GM12878 (cell line): ENCODE results near the gene TXNDC5. TPM values are rescaled to one million over a fixed set of nuclear protein-coding genes. Genes with fewer than 3 reads are reported as not detected.

Experiments
- ATAC-seq: fragments of 200-7000 bp; cut with Tn5 transposase; 3 replicates; pipeline ENCODE4 v1.9.1; 2020; ENCODE audit warnings: mild to moderate bottlenecking, moderate library complexity
- BruUV-seq: library from RNA; stranded (reverse); fragments of 400-500 nt; replicated peaks from 2 replicates; lab custom pipeline; 2021; lab: Mats Ljungman, UMichigan
- CTCF ChIA-PET: fragments of 300-600 bp; sonication (Branson Sonifier 250); formaldehyde crosslinking; extraction: SDS; loops from one replicate; lab custom pipeline; 2021; ENCODE audit warnings: inconsistent platforms; lab: Yijun Ruan, JAX
- POLR2A ChIA-PET: fragments of 350-600 bp; formaldehyde crosslinking; extraction: SDS; loops from one replicate; lab custom pipeline; 2021; ENCODE audit warnings: inconsistent platforms; lab: Charles Lee
- RAD21 ChIA-PET: fragments of 300-600 bp; sonication (Branson Sonifier 250); formaldehyde crosslinking; loops from one replicate; lab custom pipeline; 2023; ENCODE audit warnings: antibody characterized with exemption; ENCODE audit not compliant: unreplicated experiment; lab: Charles Lee
- SMC1A ChIA-PET: fragments of 300-600 bp; sonication (Branson Sonifier 250); formaldehyde crosslinking; loops from one replicate; lab custom pipeline; 2023; ENCODE audit not compliant: unreplicated experiment, uncharacterized antibody; lab: Charles Lee
- DNase-seq: peaks from one replicate; pipeline ENCODE4 v3.0.0-alpha.2; 2011; ENCODE audit warnings: low read depth, low spot score
- FAIRE-seq: peaks from 3 replicates; lab custom pipeline; 2011; peaks lifted over from hg19 to GRCh38; lab: Jason Lieb, UNC
- H2AFZ ChIP-seq: 2 replicates; pipeline ENCODE4 v1.6.0; 2011; ENCODE audit warnings: low read depth, low read length, control low read depth; ENCODE audit not compliant: control insufficient read depth
- H3K27ac ChIP-seq: 2 replicates; pipeline ENCODE4 v1.5.1; 2011; ENCODE audit warnings: control low read depth; ENCODE audit not compliant: control insufficient read depth, insufficient read depth
- H3K27me3 ChIP-seq, 2 experiments: replicated peaks in 1 of 2; 2 replicates each; pipeline versions ENCODE4 v1.6.0 to v1.6.1; 2011; ENCODE audit warnings: low read length in 1 of 2; ENCODE audit not compliant: control insufficient read depth in 2 of 2, insufficient read depth in 2 of 2
- H3K36me3 ChIP-seq, 2 experiments: 2 replicates each; pipeline ENCODE4 v1.5.1; 2011; ENCODE audit warnings: low read length in 1 of 2; ENCODE audit not compliant: control insufficient read depth in 2 of 2, insufficient read depth in 2 of 2
- H3K4me1 ChIP-seq: 2 replicates; pipeline ENCODE4 v1.6.1; 2011; ENCODE audit warnings: mild to moderate bottlenecking, low read length, moderate library complexity, mixed read lengths; ENCODE audit not compliant: control insufficient read depth, insufficient read depth
- H3K4me2 ChIP-seq: 2 replicates; pipeline ENCODE4 v1.6.0; 2011; ENCODE audit warnings: control low read depth; ENCODE audit not compliant: control insufficient read depth, insufficient read depth
- H3K4me3 ChIP-seq: fragments of 200-600 bp; sonication (generic); 2 replicates; pipeline ENCODE4 v1.5.1; 2016
- H3K79me2 ChIP-seq: 2 replicates; pipeline ENCODE4 v1.6.0; 2011; ENCODE audit warnings: low read length; ENCODE audit not compliant: control insufficient read depth, insufficient read depth
- H3K9ac ChIP-seq: 2 replicates; pipeline ENCODE4 v1.8.0; 2011; ENCODE audit warnings: low read length, control low read depth, mixed read lengths; ENCODE audit not compliant: control insufficient read depth, insufficient read depth
- H3K9me3 ChIP-seq: replicated peaks from 3 replicates; pipeline ENCODE4 v1.5.1; 2011; ENCODE audit warnings: mild to moderate bottlenecking, low read length; ENCODE audit not compliant: control insufficient read depth, insufficient read depth
- H4K20me1 ChIP-seq: 2 replicates; pipeline ENCODE4 v1.6.0; 2011; ENCODE audit not compliant: control insufficient read depth, insufficient read depth
- CBX5 ChIP-seq: sonication (generic); IDR thresholded peaks from 2 replicates; pipeline ENCODE4 v1.6.1; 2016; ENCODE audit warnings: low read depth, moderate library complexity, mild to moderate bottlenecking, inconsistent platforms
- DPF2 ChIP-seq: fragments of 450-650 bp; IDR thresholded peaks from 2 replicates; pipeline ENCODE4 v1.6.1; 2017; ENCODE audit warnings: mild to moderate bottlenecking
- EP300 ChIP-seq, 2 experiments: fragments of 150-350 bp in 1 of 2; IDR thresholded peaks; 2 replicates each; pipeline ENCODE4 v1.6.1; 2011 to 2012; ENCODE audit warnings: low read depth in 2 of 2, low read length in 2 of 2, borderline replicate concordance in 1 of 2, improper control_type of control experiment in 1 of 2, inconsistent platforms in 1 of 2; ENCODE audit not compliant: control insufficient read depth in 1 of 2
- GATAD2B ChIP-seq: fragments of 450-650 bp; conservative IDR thresholded peaks from 2 replicates; pipeline ENCODE4 v1.6.1; 2017; ENCODE audit warnings: low read depth, mild to moderate bottlenecking, moderate library complexity
- MAX ChIP-seq: IDR thresholded peaks from 2 replicates; pipeline ENCODE4 v1.6.1; 2012; ENCODE audit warnings: low read depth, low read length, improper control_type of control experiment
- MXI1 ChIP-seq: fragments of 150-350 bp; IDR thresholded peaks from 2 replicates; pipeline ENCODE4 v1.6.1; 2011; ENCODE audit warnings: low read depth, mild to moderate bottlenecking, inconsistent platforms, low read length, improper control_type of control experiment
- MYC ChIP-seq: IDR thresholded peaks from 2 replicates; pipeline ENCODE4 v1.6.1; 2011; ENCODE audit warnings: mild to moderate bottlenecking, low read length, moderate library complexity, inconsistent platforms; ENCODE audit not compliant: insufficient read depth, insufficient replicate concordance, insufficient read length, severe bottlenecking
- NR2F1 ChIP-seq: fragments of 450-650 bp; conservative IDR thresholded peaks from 2 replicates; pipeline ENCODE4 v1.6.1; 2017; ENCODE audit warnings: mild to moderate bottlenecking
- PAX5 ChIP-seq: IDR thresholded peaks from 2 replicates; pipeline ENCODE4 v1.6.1; 2011; ENCODE audit warnings: low read depth, low read length, borderline replicate concordance
- PKNOX1 ChIP-seq: fragments of 450-650 bp; IDR thresholded peaks from 2 replicates; pipeline ENCODE4 v1.6.1; 2016; ENCODE audit warnings: mild to moderate bottlenecking
- PML ChIP-seq: IDR thresholded peaks from 2 replicates; pipeline ENCODE4 v1.6.1; 2012; ENCODE audit warnings: low read length, inconsistent platforms
- POLR2A ChIP-seq: IDR thresholded peaks from 2 replicates; pipeline ENCODE4 v1.6.1; 2011; ENCODE audit warnings: low read depth, mild to moderate bottlenecking, low read length
- TCF7 ChIP-seq: IDR thresholded peaks from 2 replicates; pipeline ENCODE4 v1.6.1; 2014; ENCODE audit warnings: antibody characterized with exemption, borderline replicate concordance
- USF1 ChIP-seq: IDR thresholded peaks from 2 replicates; pipeline ENCODE4 v1.6.1; 2011; ENCODE audit warnings: borderline replicate concordance, low read depth, mild to moderate bottlenecking, moderate library complexity, mixed read lengths, low read length; ENCODE audit not compliant: insufficient read depth; ENCODE audit errors: extremely low read length
- ZNF274 ChIP-seq: IDR thresholded peaks from one replicate; pipeline ENCODE4 v1.8.0; 2011; ENCODE audit not compliant: insufficient read length, insufficient read depth
- ZNF687 ChIP-seq: fragments of 450-650 bp; IDR thresholded peaks from 2 replicates; pipeline ENCODE4 v1.6.1; 2017; ENCODE audit warnings: mild to moderate bottlenecking, moderate library complexity
- WGBS: methylation state at CpG from one replicate; pipeline ENCODE4 v1.1.6; 2016; ENCODE audit warnings: low lambda C conversion rate; ENCODE audit not compliant: insufficient replicate concordance, insufficient coverage; ENCODE audit errors: missing lambda C conversion rate; 5-methylcytosine and 5-hydroxymethylcytosine counted together
- in situ Hi-C: fragments of 300-500 bp; cut with MboI; formaldehyde crosslinking; loops from 9 replicates; pipeline ENCODE4 v1.14.3; 2018; ENCODE audit warnings: mixed read lengths
- intact Hi-C: fragments of 100-400 bp; cut with micrococcal nuclease; formaldehyde crosslinking; loops from one replicate; pipeline ENCODE4 v1.14.2; 2022; ENCODE audit not compliant: unreplicated experiment
- polyA plus RNA-seq, 11 experiments: library from polyadenylated mRNA; depleted of rRNA in 4 of 11; unstranded in 6 of 11; stranded (reverse) in 5 of 11; fragments of >200 nt; fragmentation: Nextera tagmentation in 4 of 11; fragmentation: Illumina TruSeq in 1 of 11; extraction: Ambion mirVana in 4 of 11; extraction: Trizol in 1 of 11; gene quantifications; 1 replicate in 1 of 11; 2 replicates in 10 of 11; pipeline versions ENCODE4 v1.2.1 to v1.2.3, GENCODE V29; 2011 to 2016; ENCODE audit warnings: inconsistent platforms in 2 of 11, missing spikeins in 2 of 11, low read depth in 1 of 11
- total RNA-seq, 4 experiments: library from RNA; depleted of rRNA in 3 of 4; stranded (reverse); fragments of >200 nt in 3 of 4; fragmentation: Illumina TruSeq in 1 of 4; extraction: Trizol in 1 of 4; gene quantifications; 2 replicates each; pipeline versions ENCODE4 v1.2.1 to v1.2.3, GENCODE V29; 2013 to 2021

TXNDC5 gene
- total and polyA plus RNA-seq, 10 of the 15 experiments (the other 5 are each of a cell fraction or from before 2014, with no cell fraction given): 7.2 to 181 (median 132) TPM

GRCh38 chr6:7909323-7910276 is 988 bp downstream of the TXNDC5 start:
- Histone ChIP-seq H3K4me3 (peak overlapping the region; percentile 83), H3K4me1 (peaks cover 44% of the 10 kb centered on the region), H3K9ac (peak overlapping the region; percentile 83), H3K27ac (peak overlapping the region; percentile 41), H3K36me3 (peaks cover 3 to 10% of the 10 kb centered on the region in 2 experiments; a peak in 3 of 4 replicates), H3K79me2 (peaks cover 52% of the 10 kb centered on the region), H3K27me3 (peaks cover 0 to 3% of the 10 kb centered on the region in 2 experiments; a peak in 2 of 4 replicates), H2AFZ (peak overlapping the region; percentile 62), H4K20me1 (peaks cover 6% of the 10 kb centered on the region; the same call in 1 of the 2 replicates), H3K4me2 (peak overlapping the region; percentile 92), H3K9me3 (no peaks in the 10 kb centered on the region; the same call in 2 of the 3 replicates)
- BruUV-seq: no TSS peak
- intact Hi-C loops: no loop called here
- ChIA-PET RAD21 (interaction anchor here (1.7 kb wide), 1 partner anchor 30 kb away, joined by 3 read pairs; no protein-coding TSS in a partner anchor), POLR2A (no interaction called here), CTCF (interaction anchor here (1.1 to 1.7 kb wide), 2 partner anchors 23 to 187 kb away, joined by 3 to 6 read pairs; no protein-coding TSS in a partner anchor), SMC1A (interaction anchor here (1.3 to 1.4 kb wide), 2 partner anchors 8 to 10 kb away, joined by 5 to 6 read pairs; no protein-coding TSS in a partner anchor)
- ATAC-seq: peak; percentile 67
- in situ Hi-C loops: no loop called here
- DNase-seq: no peak
- under 1% methylated on average over 35 of the region's 66 CpGs for WGBS
- FAIRE-seq: no peak
- no peak for TF ChIP-seq CBX5
- no peak for TF ChIP-seq TCF7
- peak; percentile 71 for TF ChIP-seq POLR2A
- TF ChIP-seq GATAD2B: peak; percentile 34; the same call in 1 of the 2 replicates
- no peak for TF ChIP-seq PAX5
- no peak for TF ChIP-seq PKNOX1
- TF ChIP-seq EP300 (IDR thresholded peaks at IDR 0.05; ENCODE audit: borderline replicate concordance in 1 of 2, control insufficient read depth in 1 of 2, low read depth in 2 of 2, low read length in 2 of 2): no peak
- TF ChIP-seq USF1: peak; percentile 46
- TF ChIP-seq MAX: peak; percentile 93; the same call in 1 of the 2 replicates
- no peak for TF ChIP-seq PML
- TF ChIP-seq MYC: peak; percentile 74
- no peak for TF ChIP-seq ZNF274
- TF ChIP-seq MXI1: peak; percentile 82
- TF ChIP-seq ZNF687: peak; percentile 67
- 0 out of 2 replicates have a peak, but pooled peaks have one; percentile 9 for TF ChIP-seq DPF2
- TF ChIP-seq NR2F1: peak; percentile 35
